Peyer's patch (tissue), 4 donors: ENCODE data around the gene C20orf141.

Source experiments
- CTCF ChIP-seq, 6 experiments: fragments of 450-650 bp in 4 of 6; fragments of 200-600 bp in 2 of 6; sonication (generic) in 1 of 6; IDR thresholded peaks; one replicate each; pipeline ENCODE4 v1.5.1; 2017 to 2019; ENCODE audit warnings: antibody characterized with exemption in 6 of 6, mild to moderate bottlenecking in 3 of 6, moderate library complexity in 1 of 6
- POLR2A ChIP-seq, 2 donors: fragments of 450-650 bp; IDR thresholded peaks; one replicate each; pipeline ENCODE4 v1.5.1; 2017; ENCODE audit warnings: antibody characterized with exemption in 2 of 2, mild to moderate bottlenecking in 2 of 2, moderate library complexity in 2 of 2

- TF ChIP-seq CTCF (IDR thresholded peaks at IDR 0.05) (no peak), POLR2A (IDR thresholded peaks at IDR 0.05) (no peak)
These were observed 43.1 kb upstream of the C20orf141 start for GRCh38 chr20:2771631-2772080.
